HS-27A (cell line): ENCODE measurements around the gene ADPRH.

Experiments used
- DNase-seq: peaks from one replicate; pipeline ENCODE4 v3.0.0-alpha.2; 2012; ENCODE audit warnings: low read depth, missing footprints

Gene ADPRH

DNA sequence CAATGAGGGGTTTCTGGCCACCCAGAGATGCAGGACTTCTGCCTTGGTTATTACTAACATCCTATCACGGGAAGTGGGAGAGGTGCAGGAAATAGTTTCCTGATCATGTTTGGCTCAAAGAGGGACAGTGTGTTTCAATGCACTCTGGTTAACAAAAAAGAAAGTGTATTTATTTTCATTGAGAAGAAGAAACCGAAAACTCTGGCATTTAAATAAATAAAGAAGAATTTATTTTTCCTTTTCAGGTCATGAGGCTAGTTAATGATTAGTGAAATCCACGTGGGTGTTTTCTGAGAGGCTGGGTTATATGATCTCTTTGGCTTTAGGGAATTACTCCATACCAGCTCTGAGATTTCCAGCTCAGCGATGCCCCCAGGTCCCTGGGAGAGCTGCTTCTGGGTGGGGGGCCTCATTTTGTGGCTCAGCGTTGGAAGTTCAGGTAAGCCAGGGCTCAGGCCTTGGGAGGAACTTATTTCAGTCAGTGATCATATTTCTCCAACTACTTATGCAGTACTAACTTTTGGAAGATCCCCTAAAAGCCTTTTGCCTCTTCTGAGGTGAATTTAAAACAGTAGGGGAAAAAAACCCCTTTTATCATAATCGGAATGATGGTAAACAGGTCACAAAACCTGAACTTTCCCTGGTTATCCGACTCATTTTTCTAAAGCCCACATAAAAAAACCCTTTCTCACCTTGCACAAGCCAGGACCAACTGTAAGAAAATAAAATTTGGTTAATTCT is 18.4 kb downstream of the ADPRH start, which contains the start of gene PLA1A:
TSS of gene PLA1A (plus strand) at position 338 of the 741 bp plus-strand sequence. CDS start at position 367, 29 bp downstream.
- DNase-seq, result no peak

DNA sequence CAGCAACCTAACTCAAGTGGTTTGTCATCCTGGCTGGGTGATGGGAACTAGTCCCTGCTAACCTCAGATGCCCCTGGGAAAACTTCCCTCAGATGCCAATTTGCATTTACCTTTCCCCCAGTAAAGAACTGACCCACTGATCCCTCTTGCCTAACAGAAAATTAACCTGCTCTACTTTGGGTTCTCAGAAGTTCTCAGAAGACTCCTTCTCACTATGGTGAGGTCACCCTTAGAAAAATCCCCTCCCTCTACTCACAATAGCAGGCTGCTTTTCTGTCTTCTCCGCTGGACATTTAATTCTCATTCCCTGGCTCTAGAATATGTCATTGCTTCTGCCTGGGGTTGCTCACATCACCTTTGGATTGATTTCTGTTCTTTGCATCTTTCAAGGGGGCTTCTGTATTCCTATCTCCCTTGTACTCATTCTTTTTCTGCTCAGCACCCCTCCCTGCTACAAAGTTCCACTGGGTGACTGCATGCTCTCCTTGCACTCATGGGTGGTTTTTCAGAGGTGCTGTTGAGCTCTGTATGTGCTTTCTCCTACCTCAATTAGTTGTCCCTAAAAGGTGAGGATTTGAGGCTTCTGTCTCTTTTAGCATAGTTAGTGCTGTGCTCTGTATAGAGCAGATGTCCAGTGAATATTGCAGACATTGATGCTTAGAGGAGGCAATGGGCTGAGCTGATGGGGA is 19.3 kb downstream of the ADPRH start:
- no peak for DNase-seq

DNA sequence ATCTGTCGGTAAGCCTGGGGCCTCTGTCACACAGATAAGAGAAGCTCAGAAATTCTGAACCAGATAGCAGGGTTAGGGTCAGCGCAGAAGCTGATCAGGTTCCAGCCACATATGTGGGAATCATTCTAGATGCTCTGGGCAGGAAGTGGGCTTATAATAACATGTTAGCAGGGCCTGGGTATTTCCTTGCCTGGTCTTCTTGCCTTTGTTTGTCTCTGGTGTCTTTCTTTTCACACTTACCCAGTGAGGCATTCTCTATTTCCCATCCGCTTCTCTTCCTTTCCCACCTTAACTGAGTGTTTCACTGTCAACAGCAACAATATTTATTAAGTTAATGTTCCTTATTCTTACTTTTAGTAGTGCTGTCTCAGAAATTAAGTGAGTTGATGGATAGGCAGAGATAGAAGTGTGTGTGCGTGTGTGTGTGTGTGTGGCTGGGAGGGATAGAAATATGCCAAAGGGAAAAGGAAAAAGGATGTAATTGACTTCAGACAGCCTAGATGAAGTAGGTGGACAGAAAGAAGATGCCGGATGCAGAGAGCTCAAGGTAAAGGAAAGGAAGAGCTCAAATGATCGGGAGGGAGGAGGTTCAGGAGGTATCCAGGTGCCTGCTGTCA is 20.4 kb downstream of the ADPRH start:
- DNase-seq, result no peak

DNA sequence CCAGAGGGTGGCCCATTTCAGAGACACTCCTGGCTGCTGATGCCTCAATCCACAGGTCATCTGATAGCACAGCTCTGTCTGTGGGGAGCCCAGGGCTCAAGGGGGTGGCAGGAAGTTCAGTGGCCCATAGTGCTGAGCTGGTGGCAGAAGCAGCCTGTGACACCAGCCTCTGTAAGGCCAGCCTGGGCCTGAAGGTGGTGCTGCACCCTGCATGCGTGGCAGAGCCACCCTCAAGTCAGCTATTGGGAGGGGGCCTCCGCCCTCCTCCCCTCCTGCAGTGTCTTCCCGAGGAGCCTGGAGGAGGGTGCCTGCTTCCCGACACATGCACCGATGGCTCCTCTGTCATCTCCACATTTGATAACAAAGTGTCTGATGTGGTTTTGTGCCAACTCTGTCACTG is 21.4 kb downstream of the ADPRH start:
- DNase-seq, result no peak

DNA sequence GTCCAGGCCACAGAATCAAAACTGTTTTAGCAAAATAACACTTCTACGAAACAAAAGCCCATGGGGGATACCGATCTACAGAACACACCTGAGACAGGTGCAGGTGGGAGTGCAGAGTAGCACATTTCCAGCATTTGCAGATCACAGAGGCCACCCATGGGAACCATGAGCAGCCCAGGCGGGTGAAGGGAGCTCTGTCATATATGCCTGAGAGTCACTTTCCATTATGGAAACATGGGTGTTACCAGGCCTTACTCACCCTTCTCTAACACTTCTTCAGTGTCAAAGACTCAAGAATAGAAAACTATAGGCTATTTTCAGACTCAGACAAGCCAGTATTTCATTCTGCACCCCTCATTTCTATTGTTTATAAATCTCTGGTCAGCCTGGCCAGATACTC is 21.9 kb downstream of the ADPRH start:
- no peak for DNase-seq

DNA sequence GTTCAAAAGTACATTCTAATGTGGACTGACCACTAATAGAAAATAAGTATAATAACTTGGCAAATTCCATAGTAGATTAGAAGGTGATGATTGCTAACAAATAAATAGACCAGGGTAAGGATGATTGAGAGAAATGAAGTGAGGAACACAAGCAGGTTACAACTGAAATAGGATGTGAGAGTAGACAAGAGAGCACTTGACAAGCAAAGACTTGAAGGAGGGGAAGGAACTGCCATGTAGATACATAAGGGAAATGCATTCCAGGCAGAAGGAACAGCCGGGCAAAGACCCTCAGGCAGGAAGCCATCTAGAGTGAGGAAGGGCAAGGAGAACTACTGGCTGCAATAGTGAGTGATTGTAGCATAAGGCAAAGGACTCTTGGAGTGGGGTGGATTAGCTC is 23.4 kb downstream of the ADPRH start:
- no peak for DNase-seq

DNA sequence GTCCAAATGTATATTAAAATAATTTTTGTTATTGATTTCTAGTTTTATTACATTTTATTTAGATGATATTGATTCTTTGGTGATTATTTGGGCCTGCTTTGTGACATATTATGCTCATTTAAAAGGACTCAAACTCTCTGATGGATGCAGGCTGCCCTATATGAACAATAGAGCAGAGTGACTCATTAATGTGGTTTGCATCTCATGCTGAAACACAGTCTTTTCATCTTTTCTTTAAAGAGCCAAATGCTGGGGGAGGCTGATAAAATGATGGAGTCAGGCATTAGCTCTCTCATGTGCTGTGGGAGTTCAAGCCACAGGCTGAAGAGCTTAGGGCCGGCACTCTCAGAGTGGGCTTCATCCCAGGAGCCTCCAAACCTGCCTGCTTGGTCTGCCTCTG is 25.6 kb downstream of the ADPRH start:
- no peak for DNase-seq

DNA sequence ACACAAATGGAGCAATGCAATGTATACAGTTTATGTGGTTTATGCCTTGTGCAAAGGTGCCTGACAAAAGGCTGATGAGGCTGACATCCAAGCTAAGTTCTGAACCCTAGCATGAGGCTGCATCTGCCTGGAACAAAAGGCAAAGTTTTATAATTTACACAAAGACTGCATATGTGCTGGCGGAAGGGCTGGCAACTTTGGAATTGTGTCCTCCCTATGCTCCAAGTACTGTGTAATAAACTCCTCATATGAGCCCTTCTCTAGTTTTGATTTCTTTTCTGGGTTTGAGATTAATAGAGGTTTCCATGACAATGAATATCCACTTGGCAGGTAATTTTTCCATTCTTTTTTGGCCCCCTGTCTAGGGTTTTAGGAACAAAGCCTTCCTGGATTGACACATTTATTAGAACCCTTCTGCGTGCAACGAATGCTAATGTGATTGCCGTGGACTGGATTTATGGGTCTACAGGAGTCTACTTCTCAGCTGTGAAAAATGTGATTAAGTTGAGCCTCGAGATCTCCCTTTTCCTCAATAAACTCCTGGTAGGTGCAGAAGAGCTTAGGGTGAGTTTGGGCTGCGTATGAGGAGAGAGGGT is 29.2 kb downstream of the ADPRH start:
- no peak for DNase-seq

DNA sequence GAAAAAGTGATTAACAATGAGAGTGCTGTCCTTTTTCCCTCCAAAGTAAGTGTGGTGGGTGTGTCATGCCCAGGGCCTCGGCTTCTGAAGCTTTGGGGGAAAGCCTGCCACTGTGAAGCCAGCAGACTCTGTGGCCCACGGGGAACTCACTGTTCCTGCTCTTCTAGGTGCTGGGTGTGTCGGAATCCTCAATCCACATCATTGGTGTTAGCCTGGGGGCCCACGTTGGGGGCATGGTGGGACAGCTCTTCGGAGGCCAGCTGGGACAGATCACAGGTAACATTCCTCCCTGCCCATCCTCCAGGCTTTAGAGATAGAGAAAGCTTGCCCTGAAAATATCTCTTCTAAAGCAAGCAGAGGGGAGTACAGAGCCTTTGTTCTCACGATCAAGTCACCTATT is 30.0 kb downstream of the ADPRH start:
- DNase-seq, result no peak

DNA sequence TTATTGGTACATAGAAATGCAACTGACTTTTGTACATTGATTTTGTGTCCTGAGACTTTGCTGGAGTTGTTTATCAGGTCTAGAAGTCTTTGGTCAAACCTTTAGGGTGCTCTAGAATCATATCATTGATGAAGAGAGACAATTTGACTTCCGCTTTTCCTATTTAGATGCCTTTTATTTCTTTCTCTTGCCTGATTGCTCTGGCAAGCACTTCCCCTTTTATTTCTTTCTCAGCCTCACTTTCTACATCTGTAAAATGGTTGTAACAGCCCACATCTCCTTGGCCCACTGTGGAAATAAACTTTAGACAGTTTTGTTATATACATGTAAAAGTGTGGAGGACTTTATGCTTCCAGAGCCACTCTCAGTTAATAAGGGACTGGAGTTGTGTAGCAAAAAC is 32.4 kb downstream of the ADPRH start:
- DNase-seq, result no peak

DNA sequence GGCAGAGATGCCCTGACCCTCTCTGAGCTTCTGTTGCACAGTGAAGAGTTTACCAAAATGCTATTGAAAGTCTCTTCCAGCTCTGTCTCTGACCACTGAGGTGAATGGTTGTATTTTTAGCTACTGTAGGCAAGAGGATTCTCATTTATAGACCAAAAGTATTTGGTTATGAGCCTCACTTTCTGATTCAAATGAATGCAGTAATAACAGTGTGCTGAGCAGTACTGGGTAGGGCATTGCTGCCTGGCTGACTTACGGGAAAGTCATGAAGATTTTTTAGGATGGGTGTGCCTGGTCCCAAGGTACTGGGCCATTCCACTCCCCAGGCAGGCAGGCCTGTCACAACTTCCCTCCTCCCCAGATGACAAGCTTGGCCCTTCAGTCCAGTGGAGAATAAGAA is 33.9 kb downstream of the ADPRH start:
- DNase-seq, result no peak

DNA sequence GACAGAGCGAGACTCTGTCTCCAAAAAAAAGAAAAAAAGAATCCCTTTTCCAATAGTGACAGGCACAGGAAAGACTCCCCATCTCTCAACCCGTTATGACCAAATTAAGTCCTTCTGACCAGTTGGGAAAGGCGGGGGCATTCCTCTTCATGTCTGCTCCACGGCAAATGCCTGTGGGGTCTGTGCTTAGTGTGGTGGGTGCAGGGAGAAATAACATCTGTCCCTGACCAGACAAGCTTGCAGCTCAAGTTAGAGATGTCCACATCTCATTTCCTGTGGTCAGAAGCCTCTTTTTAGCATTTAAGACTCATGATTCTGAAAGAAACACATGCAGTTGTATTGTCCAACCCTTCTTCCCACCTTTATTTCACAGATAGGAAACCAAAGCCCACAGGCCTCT is 34.6 kb downstream of the ADPRH start:
- DNase-seq, result no peak

DNA sequence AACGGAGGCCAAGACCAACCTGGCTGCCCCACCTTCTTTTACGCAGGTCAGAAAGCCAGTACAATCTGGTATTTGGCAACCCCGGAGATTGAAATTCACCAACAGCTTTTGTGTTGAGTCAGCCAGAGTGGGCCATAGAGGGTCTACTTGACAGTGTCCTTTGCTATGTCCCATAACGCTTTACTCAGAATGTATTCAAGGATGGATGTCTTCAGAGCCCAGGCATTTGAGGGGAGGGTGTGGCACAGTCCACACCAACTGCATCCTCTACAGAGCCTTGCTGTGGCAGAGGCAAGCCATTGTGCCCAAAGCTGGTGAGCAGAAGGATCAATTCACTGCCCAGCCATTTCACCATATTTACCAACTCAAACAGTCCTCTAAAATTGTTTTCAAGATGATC is 36.8 kb downstream of the ADPRH start:
- DNase-seq, result no peak

DNA sequence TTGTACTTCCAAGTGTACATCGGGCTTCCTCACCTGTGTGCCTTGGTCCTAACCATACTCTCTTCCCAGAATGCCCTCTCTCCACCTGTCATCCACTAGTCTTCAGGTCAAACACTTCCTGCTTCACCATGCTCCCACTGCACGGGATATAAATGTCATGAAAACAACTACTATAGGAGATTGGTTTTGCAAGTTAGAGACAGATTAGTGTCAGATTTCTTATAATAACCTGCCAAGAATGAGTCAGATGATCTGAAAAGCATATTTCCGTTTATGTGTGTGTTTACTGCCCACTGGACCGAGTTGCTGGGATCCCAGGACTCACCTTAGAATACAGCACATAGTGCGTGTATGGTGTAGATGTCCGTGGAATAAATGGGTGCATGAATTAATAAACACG is 39.8 kb downstream of the ADPRH start:
- DNase-seq, result no peak

DNA sequence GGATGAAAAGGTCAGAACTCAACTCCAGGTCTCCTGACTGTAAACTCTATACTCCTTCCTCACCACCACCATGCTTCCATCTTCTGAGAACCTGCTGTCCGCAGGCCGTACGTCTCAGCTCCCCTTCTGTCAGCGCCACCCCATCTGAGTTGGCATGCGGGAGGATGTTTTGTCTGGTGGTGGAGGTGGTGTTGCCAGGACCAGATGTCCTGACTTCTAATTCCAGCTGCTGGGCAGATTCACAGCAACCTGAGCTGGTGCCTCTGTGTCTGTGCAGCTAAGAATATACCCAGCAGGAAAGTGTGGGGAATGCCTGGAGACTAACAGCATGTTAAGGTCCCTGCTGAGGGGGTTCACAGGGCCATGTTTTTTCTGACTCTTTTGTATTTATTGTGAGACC is 41.6 kb downstream of the ADPRH start:
- DNase-seq, result no peak

DNA sequence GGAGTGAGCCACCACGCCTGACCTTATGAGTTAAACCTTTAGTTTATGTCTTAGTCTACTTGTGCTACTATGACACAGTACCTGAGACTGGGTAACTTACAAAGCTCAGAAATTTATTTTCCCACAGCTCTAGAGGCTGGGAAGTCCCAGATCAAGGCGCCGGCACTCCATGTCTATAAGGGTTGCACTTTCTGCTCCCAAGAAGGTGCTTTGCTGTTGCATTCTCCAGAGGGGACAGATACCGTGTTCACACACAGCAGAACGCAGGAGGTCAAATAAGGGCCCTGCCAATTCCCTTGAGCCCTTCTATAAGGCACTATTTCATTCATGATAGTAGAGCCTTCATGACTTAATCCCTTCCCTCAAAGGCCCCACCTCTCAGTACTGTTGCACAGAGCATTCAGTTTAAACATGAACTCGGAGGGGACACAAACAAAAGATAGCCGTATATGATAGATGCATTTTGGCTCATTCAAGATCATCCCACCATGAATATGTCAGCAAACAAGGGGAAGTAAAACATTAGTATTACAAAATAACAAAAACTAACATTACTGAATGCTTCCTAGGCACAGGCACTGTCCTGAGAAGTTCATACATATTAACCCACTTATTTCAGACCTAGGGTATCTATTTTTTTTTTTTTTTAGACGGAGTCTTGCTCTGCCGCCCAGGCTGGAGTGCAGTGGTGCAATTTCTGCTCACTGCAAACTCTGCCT is 44.9 kb downstream of the ADPRH start:
- DNase-seq, result no peak

DNA sequence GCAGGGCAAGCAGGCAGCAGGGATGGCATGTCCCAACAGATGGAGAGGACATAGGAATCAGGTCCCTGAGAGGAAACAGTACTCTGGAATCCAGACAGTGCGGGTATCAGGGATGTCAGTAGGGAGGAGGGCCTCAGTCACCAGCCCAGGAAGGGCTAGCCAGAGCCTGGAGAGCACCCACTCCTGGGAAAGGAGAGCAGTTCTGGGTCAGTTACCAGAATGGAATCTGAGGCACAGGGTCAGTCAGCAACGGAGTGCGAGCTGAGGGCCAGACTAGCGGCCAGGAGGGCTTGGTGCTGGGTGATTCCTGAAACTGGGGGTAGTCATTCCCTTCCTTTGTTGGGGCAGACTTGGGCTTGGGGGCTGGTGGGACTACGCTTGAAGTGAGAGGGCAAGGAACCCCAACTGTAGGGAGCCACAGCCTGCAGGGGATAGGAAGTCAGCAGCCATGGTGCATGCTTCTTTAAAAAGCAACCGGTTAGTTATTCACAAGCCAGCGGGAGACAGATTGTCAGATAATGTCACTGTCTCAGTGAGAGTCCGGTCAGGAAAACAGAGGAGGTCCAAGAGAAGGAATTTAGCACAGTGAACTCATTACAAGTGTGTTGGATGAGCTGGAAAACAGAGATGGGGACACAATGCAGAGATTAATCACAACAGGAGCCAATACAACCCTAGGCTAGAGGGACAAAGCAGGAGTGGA is 46.3 kb downstream of the ADPRH start:
- DNase-seq, result no peak

DNA sequence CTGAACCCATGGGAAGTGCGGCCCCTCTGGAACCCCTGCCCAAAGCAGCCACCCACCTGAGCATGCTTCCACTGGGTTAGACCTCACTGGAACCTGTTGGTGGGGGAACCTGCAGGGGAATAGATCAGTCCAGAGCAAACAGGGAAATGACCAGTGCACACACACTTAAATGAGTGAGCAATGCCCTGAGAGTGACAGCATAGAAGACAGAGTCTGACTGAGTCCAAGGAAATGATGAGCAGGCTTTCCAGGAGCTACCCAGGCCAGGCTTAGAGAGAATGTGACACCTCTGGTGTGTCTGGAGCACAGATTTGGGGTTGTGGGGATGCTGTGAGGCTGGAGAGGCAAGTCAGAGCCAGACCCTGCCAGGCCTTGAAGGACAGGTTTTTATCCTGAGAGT is 46.9 kb downstream of the ADPRH start:
- no peak for DNase-seq

DNA sequence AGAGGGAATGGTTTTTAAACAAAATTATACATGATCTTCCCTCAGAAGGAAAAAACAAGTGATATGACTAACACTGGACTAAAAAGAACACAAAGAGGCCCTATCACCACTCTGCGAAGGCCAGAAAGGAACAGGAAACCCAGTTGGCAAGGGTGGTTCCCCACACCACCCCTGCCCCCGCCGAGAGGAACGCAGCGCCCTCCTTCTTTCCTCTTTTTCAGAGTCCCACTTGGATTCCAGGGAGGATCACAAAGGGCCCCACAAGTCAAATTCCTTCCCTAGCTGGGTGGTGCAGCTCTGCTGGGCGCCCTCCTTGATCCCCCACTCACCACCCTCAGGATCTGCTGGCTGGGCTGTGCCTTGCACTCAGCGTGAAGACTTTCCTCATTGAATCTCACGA is 48.2 kb downstream of the ADPRH start:
- no peak for DNase-seq

DNA sequence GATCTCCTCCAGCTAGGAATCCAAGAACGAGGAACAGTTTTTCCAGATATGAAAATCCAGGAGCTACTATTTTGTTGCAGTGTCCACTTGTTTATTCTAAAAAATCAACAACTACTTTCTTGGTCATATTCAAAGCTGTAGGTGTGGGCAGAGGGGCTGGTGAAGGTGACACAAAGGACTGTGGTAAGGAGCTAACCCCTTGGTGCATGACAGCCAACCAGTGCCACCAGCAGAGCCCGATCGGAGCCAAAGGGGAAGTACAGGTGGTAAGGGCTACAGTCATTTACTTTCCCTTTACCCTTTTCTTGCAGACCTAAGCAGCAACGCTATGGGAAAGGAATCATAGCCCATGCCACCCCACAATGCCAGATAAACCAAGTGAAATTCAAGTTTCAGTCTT is 49.1 kb downstream of the ADPRH start:
- DNase-seq, result no peak

DNA sequence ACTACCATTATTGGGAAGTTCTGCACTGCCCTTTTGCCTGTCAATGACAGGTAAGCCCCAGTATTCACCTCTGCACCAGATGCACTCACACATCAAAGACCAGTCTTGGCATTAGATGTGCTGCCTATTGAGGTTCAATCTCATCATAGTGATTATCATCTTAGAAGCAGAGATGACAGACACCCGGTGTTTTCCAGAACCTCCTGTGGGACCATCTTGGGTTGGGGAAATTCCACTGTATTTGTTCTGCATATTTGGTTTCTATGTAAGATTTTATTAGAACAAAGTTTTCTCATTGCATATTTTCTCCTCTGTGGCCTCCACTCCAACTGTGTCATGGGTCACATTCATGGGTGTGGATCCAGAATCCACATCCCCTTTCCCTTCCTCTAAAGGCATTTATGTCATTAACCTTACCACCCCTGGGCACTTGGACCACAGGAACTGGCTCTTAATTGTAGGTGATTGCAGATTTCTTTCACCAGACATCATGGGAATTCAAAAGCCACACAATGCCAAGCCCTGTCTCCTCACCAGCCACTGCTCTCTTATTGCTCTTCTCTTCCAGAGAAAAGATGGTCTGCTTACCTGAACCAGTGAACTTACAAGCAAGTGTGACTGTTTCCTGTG is 49.6 kb downstream of the ADPRH start:
- DNase-seq, result no peak
